Measurements from ENCODE around the gene CYP4A11. TPM values are rescaled to one million over a fixed set of nuclear protein-coding genes. Genes with fewer than 3 reads are reported as not detected.

Gene CYP4A11
- total RNA-seq, 2 donors from 2014 or later = not detected

Other genes with a start within 250 kb of the CYP4A11 start
- gene EFCAB14, start 222.4 kb downstream of the CYP4A11 start, total RNA-seq = 10 to 100 TPM; 79.7 to 90.5 TPM
- 1 to 10 TPM in 1 of 2 donors, not detected in 1; 3.2 TPM for gene CYP4B1, start 142.4 kb downstream of the CYP4A11 start, total RNA-seq
- gene CYP4X1, start 82.2 kb upstream of the CYP4A11 start, total RNA-seq = not detected
- gene CYP4Z1, start 125.8 kb upstream of the CYP4A11 start, total RNA-seq = not detected
- not detected for gene CYP4A22, start 196.0 kb upstream of the CYP4A11 start, total RNA-seq
- gene PDZK1IP1, start 248.6 kb upstream of the CYP4A11 start, total RNA-seq = 10 to 100 TPM in 1 of 2 donors, not detected in 1; 30.6 TPM

Measured in T-helper 17 cell (primary cell).